Endothelial cell of umbilical vein (primary cell): ENCODE data around the gene JMJD7. TPM values are rescaled to one million over a fixed set of nuclear protein-coding genes. Genes with fewer than 3 reads are reported as not detected.

Experiments
- BruUV-seq: library from RNA; stranded (reverse); fragments of 400-500 nt; replicated peaks from 2 replicates; lab custom pipeline; 2021; lab: Mats Ljungman, UMichigan
- CTCF ChIA-PET: fragments of 300-600, 350-600 bp; sonication (Branson Sonifier 250); formaldehyde crosslinking; loops from one replicate; lab custom pipeline; 2021; ENCODE audit warnings: antibody characterized with exemption, inconsistent platforms; lab: Charles Lee
- POLR2A ChIA-PET: fragments of 300-600, 350-600 bp; sonication (Branson Sonifier 250); formaldehyde crosslinking; loops from one replicate; lab custom pipeline; 2021; ENCODE audit warnings: antibody characterized with exemption, inconsistent platforms; lab: Charles Lee
- DNase-seq: peaks from one replicate; pipeline ENCODE4 v3.0.0-alpha.2; 2011; ENCODE audit warnings: low read depth, low spot score
- FAIRE-seq: peaks from 2 replicates; lab custom pipeline; 2011; peaks lifted over from hg19 to GRCh38; lab: Jason Lieb, UNC
- H2AFZ ChIP-seq: 2 replicates; pipeline ENCODE4 v1.6.0; 2012; ENCODE audit warnings: low read depth, low read length, control low read depth, inconsistent platforms
- H3K27ac ChIP-seq: 2 replicates; pipeline ENCODE4 v1.5.1; 2011; ENCODE audit warnings: low read depth, mild to moderate bottlenecking, control low read depth, low read length, moderate library complexity; ENCODE audit not compliant: insufficient read depth
- H3K27me3 ChIP-seq, 2 experiments: 2 replicates each; pipeline versions ENCODE4 v1.6.0 to v1.6.1; 2011; ENCODE audit warnings: low read length in 2 of 2, mixed read lengths in 1 of 2; ENCODE audit not compliant: control insufficient read depth in 2 of 2, insufficient read depth in 2 of 2
- H3K36me3 ChIP-seq, 2 experiments: 2 replicates in 1 of 2; 3 replicates in 1 of 2; pipeline ENCODE4 v1.5.1; 2011; ENCODE audit warnings: low read length in 2 of 2, mild to moderate bottlenecking in 1 of 2, moderate library complexity in 1 of 2; ENCODE audit not compliant: control insufficient read depth in 2 of 2, insufficient read depth in 2 of 2; ENCODE audit errors: extremely low read depth in 1 of 2
- H3K4me1 ChIP-seq: 3 replicates; pipeline ENCODE4 v1.5.1; 2011; ENCODE audit warnings: mild to moderate bottlenecking, low read length; ENCODE audit not compliant: control insufficient read depth, insufficient read depth; ENCODE audit errors: extremely low read depth
- H3K4me2 ChIP-seq: 2 replicates; pipeline ENCODE4 v1.6.1; 2011; ENCODE audit warnings: low read length, control low read depth, mixed read lengths; ENCODE audit not compliant: insufficient read depth
- H3K4me3 ChIP-seq, 3 experiments: fragments of 200-600 bp in 1 of 3; sonication (generic), shearing (Covaris generic) in 1 of 3; replicated peaks in 1 of 3; 2 replicates each; pipeline ENCODE4 v1.5.1; 2011 to 2016; ENCODE audit warnings: control low read depth in 3 of 3, low read length in 3 of 3, mild to moderate bottlenecking in 2 of 3, inconsistent platforms in 1 of 3, low read depth in 1 of 3, moderate library complexity in 1 of 3; ENCODE audit not compliant: insufficient read depth in 1 of 3
- H3K79me2 ChIP-seq: 2 replicates; pipeline ENCODE4 v1.6.0; 2012; ENCODE audit warnings: low read length, inconsistent platforms; ENCODE audit not compliant: control insufficient read depth, insufficient read depth
- H3K9ac ChIP-seq: replicated peaks from 2 replicates; pipeline ENCODE3; 2011; ENCODE audit warnings: low read length, control low read depth; ENCODE audit not compliant: insufficient read depth; ENCODE audit errors: extremely low read depth
- H3K9me1 ChIP-seq: replicated peaks from 3 replicates; pipeline ENCODE4 v1.6.0; 2011; ENCODE audit warnings: mild to moderate bottlenecking, low read length; ENCODE audit not compliant: control insufficient read depth, insufficient read depth; ENCODE audit errors: extremely low read depth
- H3K9me3 ChIP-seq: replicated peaks from 2 replicates; pipeline ENCODE4 v1.5.1; 2012; ENCODE audit warnings: low read length, inconsistent platforms; ENCODE audit not compliant: control insufficient read depth, insufficient read depth
- H4K20me1 ChIP-seq: replicated peaks from 2 replicates; pipeline ENCODE3; 2011; ENCODE audit warnings: mild to moderate bottlenecking, low read length; ENCODE audit not compliant: control insufficient read depth, insufficient read depth; ENCODE audit errors: extremely low read depth
- FOS ChIP-seq: IDR thresholded peaks from 2 replicates; pipeline ENCODE4 v1.6.1; 2011; ENCODE audit warnings: mild to moderate bottlenecking, low read length, moderate library complexity, borderline replicate concordance; ENCODE audit not compliant: insufficient read depth
- GATA2 ChIP-seq: IDR thresholded peaks from 2 replicates; pipeline ENCODE4 v1.7.0; 2011; ENCODE audit warnings: low read depth, mild to moderate bottlenecking, moderate library complexity, mixed read lengths, low read length; ENCODE audit not compliant: insufficient read length, insufficient read depth
- JUN ChIP-seq: IDR thresholded peaks from 2 replicates; pipeline ENCODE4 v1.6.1; 2011; ENCODE audit warnings: borderline replicate concordance, low read depth; ENCODE audit not compliant: insufficient read length, insufficient read depth
- POLR2A ChIP-seq: IDR thresholded peaks from 2 replicates; pipeline ENCODE4 v1.6.1; 2012; ENCODE audit warnings: low read depth, mild to moderate bottlenecking, control low read depth, low read length
- dilution Hi-C: fragments of 300-500 bp; cut with MboI; formaldehyde crosslinking; loops from one replicate; pipeline ENCODE4 v1.15.0; 2019; ENCODE audit warnings: low sequenced_read_pairs; ENCODE audit not compliant: extremely low pct_ligation_motif_present
- intact Hi-C: fragments of 100-400 bp; cut with micrococcal nuclease; formaldehyde crosslinking; loops from one replicate; pipeline ENCODE4 v1.10.0; 2022
- polyA plus RNA-seq, 4 experiments: library from polyadenylated mRNA; depleted of rRNA in 3 of 4; stranded (reverse) in 3 of 4; unstranded in 1 of 4; fragments of >200 nt; gene quantifications; 2 replicates each; pipeline versions ENCODE4 v1.2.1 to v1.2.3, GENCODE V29; 2011 to 2012; ENCODE audit warnings: missing spikeins in 1 of 4
- total RNA-seq: library from RNA; stranded (reverse); gene quantifications from 2 replicates; pipeline ENCODE4 v1.2.3, GENCODE V29; 2021
- TF ChIP-seq, protein P1 (sequence below), 2 donors: IDR thresholded peaks; 1 replicate in 1 of 2; 2 replicates in 1 of 2; pipeline ENCODE4 v1.5.1; 2011; ENCODE audit warnings: low read length in 2 of 2, mild to moderate bottlenecking in 2 of 2, moderate library complexity in 2 of 2, control low read depth in 1 of 2, inconsistent platforms in 1 of 2, low read depth in 1 of 2; ENCODE audit not compliant: insufficient read depth in 1 of 2; ENCODE audit errors: extremely low read depth in 1 of 2

Gene JMJD7
- total and polyA plus RNA-seq, 2 donors (not counting 3 experiments of a cell fraction or from before 2014, with no cell fraction given): 7.3 to 11.4 TPM

DNA sequence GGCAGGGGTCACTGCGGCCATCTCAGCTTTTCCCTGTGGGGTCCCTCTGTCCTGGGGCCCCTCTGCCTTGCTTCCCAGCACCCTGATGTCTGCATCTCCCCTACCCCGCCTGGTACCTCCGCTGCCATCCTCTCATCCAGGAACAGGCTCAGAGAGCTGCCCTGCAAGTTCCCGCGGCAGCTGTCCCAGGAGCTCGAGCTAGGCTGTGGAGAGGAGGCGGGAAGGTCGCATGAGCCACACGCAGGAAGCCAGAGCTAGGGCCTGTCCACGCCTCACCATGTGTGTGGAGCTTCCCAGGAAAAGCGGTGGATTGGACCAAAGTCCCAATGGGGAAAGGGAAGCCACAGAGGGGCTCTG is 23.3 kb downstream of the JMJD7 start:
- CTCF ChIA-PET: interaction anchor here (3.2 kb wide), 1 partner anchor 13 kb away, joined by 12 read pairs; no protein-coding TSS in a partner anchor

DNA sequence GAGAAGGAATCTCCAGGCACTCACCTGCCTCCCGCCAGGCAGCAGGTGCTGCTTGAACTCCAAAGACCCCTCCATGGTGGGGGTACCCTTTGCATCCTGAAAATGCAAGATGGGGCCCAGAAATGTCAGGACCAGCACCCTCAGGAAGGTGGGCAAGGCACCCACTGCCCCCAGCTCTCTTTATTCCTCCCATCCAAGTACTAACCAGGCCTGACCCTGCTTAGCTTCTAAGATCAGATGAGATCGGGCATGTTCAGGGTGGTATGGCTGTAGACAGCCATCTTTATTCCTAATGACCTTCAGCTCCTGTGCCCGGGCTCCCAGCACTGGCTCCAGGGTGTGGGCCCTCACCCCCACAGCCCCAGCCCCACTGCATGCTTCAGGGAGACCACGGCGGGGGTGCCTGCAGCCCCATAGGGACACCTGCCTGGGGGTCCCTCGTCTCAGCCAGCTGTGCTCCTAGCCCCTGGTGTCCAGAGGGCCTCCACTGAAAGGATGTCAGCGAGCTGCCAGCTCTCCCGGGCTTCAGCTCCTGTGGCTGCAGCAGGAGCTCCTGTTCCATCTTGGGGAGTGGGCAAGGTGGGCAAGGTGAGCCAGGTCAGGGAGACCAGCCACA is 24.0 kb downstream of the JMJD7 start:
- no peaks in the 10 kb centered on the region for H3K9me3 ChIP-seq
- no peak overlapping the region for H3K9ac ChIP-seq
- H4K20me1 ChIP-seq: no peaks in the 10 kb centered on the region
- BruUV-seq: no TSS peak
- H3K36me3 ChIP-seq: peaks cover 8 to 48% of the 10 kb centered on the region in 2 experiments
- intact Hi-C loops (no loop called here), dilution Hi-C loops (no loop called here)
- DNase-seq: no peak
- no peak overlapping the region for H3K4me3 ChIP-seq
- no peak overlapping the region for H2AFZ ChIP-seq
- ChIA-PET POLR2A (no interaction called here), CTCF (interaction anchor here (3.2 kb wide), 1 partner anchor 12 kb away, joined by 12 read pairs; no protein-coding TSS in a partner anchor)
- no peaks in the 10 kb centered on the region for H3K27me3 ChIP-seq
- FAIRE-seq: no peak
- no peak overlapping the region for H3K4me2 ChIP-seq
- H3K27ac ChIP-seq: no peak overlapping the region
- TF ChIP-seq GATA2 (no peak), JUN (no peak), POLR2A (no peak), FOS (no peak)
- TF ChIP-seq, protein P1, sequence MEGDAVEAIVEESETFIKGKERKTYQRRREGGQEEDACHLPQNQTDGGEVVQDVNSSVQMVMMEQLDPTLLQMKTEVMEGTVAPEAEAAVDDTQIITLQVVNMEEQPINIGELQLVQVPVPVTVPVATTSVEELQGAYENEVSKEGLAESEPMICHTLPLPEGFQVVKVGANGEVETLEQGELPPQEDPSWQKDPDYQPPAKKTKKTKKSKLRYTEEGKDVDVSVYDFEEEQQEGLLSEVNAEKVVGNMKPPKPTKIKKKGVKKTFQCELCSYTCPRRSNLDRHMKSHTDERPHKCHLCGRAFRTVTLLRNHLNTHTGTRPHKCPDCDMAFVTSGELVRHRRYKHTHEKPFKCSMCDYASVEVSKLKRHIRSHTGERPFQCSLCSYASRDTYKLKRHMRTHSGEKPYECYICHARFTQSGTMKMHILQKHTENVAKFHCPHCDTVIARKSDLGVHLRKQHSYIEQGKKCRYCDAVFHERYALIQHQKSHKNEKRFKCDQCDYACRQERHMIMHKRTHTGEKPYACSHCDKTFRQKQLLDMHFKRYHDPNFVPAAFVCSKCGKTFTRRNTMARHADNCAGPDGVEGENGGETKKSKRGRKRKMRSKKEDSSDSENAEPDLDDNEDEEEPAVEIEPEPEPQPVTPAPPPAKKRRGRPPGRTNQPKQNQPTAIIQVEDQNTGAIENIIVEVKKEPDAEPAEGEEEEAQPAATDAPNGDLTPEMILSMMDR (IDR thresholded peaks at IDR 0.05; ENCODE audit: extremely low read depth in 1 of 2, insufficient read depth in 1 of 2, low read depth in 1 of 2, low read length in 2 of 2): no peak
- H3K79me2 ChIP-seq: no peaks in the 10 kb centered on the region
- H3K4me1 ChIP-seq: no peaks in the 10 kb centered on the region
- H3K9me1 ChIP-seq: no peaks in the 10 kb centered on the region

More for the DNA sequence above, 23.3 kb downstream of the JMJD7 start:
- H3K4me3 ChIP-seq: no peak overlapping the region
- H3K9ac ChIP-seq: no peak overlapping the region
- no TSS peak for BruUV-seq
- intact Hi-C loops: no loop called here
- no peaks in the 10 kb centered on the region for H3K9me1 ChIP-seq
- no peak for FAIRE-seq
- DNase-seq: no peak
- H3K27ac ChIP-seq: no peak overlapping the region
- dilution Hi-C loops: no loop called here
- no peaks in the 10 kb centered on the region for H3K4me1 ChIP-seq
- no peak overlapping the region for H3K4me2 ChIP-seq
- no peaks in the 10 kb centered on the region for H3K79me2 ChIP-seq
- POLR2A ChIA-PET: no interaction called here
- no peak overlapping the region for H2AFZ ChIP-seq
- H3K36me3 ChIP-seq: peaks cover 7 to 48% of the 10 kb centered on the region in 2 experiments
- no peaks in the 10 kb centered on the region for H3K9me3 ChIP-seq
- no peaks in the 10 kb centered on the region for H3K27me3 ChIP-seq
- no peaks in the 10 kb centered on the region for H4K20me1 ChIP-seq
- TF ChIP-seq, protein P1 (IDR thresholded peaks at IDR 0.05; ENCODE audit: extremely low read depth in 1 of 2, insufficient read depth in 1 of 2, low read depth in 1 of 2, low read length in 2 of 2): no peak
- TF ChIP-seq GATA2: no peak
